ENCODE results near the gene FGFR3.

FGFR3 gene

GRCh38 chr4:1789552-1789951 lies 3.5 kb upstream of the FGFR3 start:
- TF ChIP-seq, protein P1, sequence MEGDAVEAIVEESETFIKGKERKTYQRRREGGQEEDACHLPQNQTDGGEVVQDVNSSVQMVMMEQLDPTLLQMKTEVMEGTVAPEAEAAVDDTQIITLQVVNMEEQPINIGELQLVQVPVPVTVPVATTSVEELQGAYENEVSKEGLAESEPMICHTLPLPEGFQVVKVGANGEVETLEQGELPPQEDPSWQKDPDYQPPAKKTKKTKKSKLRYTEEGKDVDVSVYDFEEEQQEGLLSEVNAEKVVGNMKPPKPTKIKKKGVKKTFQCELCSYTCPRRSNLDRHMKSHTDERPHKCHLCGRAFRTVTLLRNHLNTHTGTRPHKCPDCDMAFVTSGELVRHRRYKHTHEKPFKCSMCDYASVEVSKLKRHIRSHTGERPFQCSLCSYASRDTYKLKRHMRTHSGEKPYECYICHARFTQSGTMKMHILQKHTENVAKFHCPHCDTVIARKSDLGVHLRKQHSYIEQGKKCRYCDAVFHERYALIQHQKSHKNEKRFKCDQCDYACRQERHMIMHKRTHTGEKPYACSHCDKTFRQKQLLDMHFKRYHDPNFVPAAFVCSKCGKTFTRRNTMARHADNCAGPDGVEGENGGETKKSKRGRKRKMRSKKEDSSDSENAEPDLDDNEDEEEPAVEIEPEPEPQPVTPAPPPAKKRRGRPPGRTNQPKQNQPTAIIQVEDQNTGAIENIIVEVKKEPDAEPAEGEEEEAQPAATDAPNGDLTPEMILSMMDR (IDR thresholded peaks at IDR 0.05; ENCODE audit: low read depth, low read length): no peak
- TF ChIP-seq EZH2phosphoT487 (IDR thresholded peaks at IDR 0.05; ENCODE audit: low read depth): no peak
- no peak overlapping the region for H3K9ac ChIP-seq (ENCODE audit: low read length)

DNA sequence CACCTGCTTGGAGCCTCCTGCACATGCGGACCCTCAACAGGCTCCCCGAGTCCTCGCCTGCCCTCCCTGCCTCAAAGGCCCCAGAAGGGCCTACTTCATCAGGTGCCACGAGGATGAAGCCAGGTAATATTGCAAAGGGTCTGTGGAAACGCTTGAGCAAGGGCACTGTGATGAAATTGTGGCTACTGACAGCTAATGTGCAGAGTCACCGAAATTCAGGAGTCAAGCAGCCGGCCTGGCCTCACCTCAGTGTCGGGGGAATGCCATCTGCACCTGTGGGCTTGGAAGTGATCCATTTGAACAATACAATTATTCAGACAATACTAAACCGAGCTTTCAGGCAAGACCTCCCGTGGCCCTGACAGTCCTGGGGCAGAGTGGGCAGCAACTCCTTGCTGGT lies 3.1 kb upstream of the FGFR3 start:
- H3K27me3 ChIP-seq (ENCODE audit: low read depth, low read length): no peaks in the 10 kb centered on the region
- no peaks in the 10 kb centered on the region for H3K4me1 ChIP-seq (ENCODE audit: low read length)
- H3K9ac ChIP-seq (ENCODE audit: low read length): no peak overlapping the region

More at GRCh38 chr4:1789552-1789951, 3.5 kb upstream of the FGFR3 start:
- H3K27me3 ChIP-seq (ENCODE audit: low read depth, low read length): no peaks in the 10 kb centered on the region
- H3K27ac ChIP-seq (ENCODE audit: low read length): no peak overlapping the region
- no peaks in the 10 kb centered on the region for H3K36me3 ChIP-seq (replicated peaks; ENCODE audit: low read depth, low read length)
- H4K20me1 ChIP-seq (ENCODE audit: insufficient read depth, low read length): no peaks in the 10 kb centered on the region
- no peak overlapping the region for H2AFZ ChIP-seq (ENCODE audit: low read depth, low read length)
- H3K79me2 ChIP-seq (ENCODE audit: low read length): no peaks in the 10 kb centered on the region
- no peak overlapping the region for H3K4me3 ChIP-seq (ENCODE audit: low read length)
- no peaks in the 10 kb centered on the region for H3K4me1 ChIP-seq (ENCODE audit: low read length)
- no peak overlapping the region for H3K4me2 ChIP-seq (ENCODE audit: low read length)
- no peaks in the 10 kb centered on the region for H3K9me3 ChIP-seq (ENCODE audit: insufficient read depth, low read length)

DNA sequence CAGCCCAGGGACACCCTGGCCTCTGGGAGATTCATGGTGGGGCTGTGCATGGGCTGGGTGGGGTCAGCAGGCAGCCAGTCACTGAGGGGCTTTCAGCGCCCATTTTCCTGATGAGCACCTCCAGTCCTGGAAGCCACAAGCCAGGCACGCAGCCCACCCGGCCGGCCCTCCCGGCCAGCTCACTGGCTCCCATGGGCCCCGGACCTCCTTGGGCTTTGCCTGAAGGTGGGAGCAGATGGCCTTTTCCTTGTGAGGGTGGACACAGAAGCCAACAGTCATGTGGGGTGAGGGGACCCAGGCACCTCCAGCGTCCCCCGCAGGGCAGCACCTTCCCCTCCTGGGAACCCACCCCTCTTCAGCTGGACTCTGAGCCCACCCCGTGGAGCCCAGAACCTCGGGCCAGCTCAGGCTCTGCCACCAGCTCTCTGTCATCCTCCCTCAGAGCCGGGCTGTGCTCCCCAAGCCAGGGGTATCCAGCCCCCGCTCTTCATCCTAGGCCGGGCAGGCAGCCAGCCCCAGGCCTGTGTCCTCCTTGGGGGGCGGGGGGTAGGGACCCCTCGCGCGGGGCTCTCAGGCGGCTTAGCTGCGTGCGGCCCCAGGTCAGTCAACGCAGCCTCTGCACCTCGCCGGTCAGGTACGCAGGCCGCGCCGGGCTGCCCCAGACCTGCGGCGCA lies 798 bp upstream of the FGFR3 start:
- TF ChIP-seq, protein P1 (IDR thresholded peaks at IDR 0.05; ENCODE audit: low read depth, low read length): no peak
- no peak for TF ChIP-seq EZH2phosphoT487 (IDR thresholded peaks at IDR 0.05; ENCODE audit: low read depth)
- Histone ChIP-seq H3K9me3 (ENCODE audit: insufficient read depth, low read length) (no peaks in the 10 kb centered on the region), H4K20me1 (ENCODE audit: insufficient read depth, low read length) (no peaks in the 10 kb centered on the region), H3K79me2 (ENCODE audit: low read length) (no peaks in the 10 kb centered on the region), H3K9ac (ENCODE audit: low read length) (no peak overlapping the region), H3K4me3 (ENCODE audit: low read length) (no peak overlapping the region), H3K27ac (ENCODE audit: low read length) (no peak overlapping the region), H3K27me3 (ENCODE audit: low read depth, low read length) (no peaks in the 10 kb centered on the region), H3K4me1 (ENCODE audit: low read length) (no peaks in the 10 kb centered on the region), H3K36me3 (replicated peaks; ENCODE audit: low read depth, low read length) (no peaks in the 10 kb centered on the region), H2AFZ (ENCODE audit: low read depth, low read length) (no peak overlapping the region), H3K4me2 (ENCODE audit: low read length) (no peak overlapping the region)

More for the DNA sequence above, 3.1 kb upstream of the FGFR3 start:
- Histone ChIP-seq H4K20me1 (ENCODE audit: insufficient read depth, low read length) (no peaks in the 10 kb centered on the region), H3K36me3 (replicated peaks; ENCODE audit: low read depth, low read length) (no peaks in the 10 kb centered on the region), H3K79me2 (ENCODE audit: low read length) (no peaks in the 10 kb centered on the region), H3K9me3 (ENCODE audit: insufficient read depth, low read length) (no peaks in the 10 kb centered on the region), H3K4me3 (ENCODE audit: low read length) (no peak overlapping the region), H2AFZ (ENCODE audit: low read depth, low read length) (no peak overlapping the region), H3K4me2 (ENCODE audit: low read length) (no peak overlapping the region), H3K27ac (ENCODE audit: low read length) (no peak overlapping the region)
- no peak for TF ChIP-seq EZH2phosphoT487 (IDR thresholded peaks at IDR 0.05; ENCODE audit: low read depth)
- TF ChIP-seq, protein P1 (IDR thresholded peaks at IDR 0.05; ENCODE audit: low read depth, low read length): no peak

DNA sequence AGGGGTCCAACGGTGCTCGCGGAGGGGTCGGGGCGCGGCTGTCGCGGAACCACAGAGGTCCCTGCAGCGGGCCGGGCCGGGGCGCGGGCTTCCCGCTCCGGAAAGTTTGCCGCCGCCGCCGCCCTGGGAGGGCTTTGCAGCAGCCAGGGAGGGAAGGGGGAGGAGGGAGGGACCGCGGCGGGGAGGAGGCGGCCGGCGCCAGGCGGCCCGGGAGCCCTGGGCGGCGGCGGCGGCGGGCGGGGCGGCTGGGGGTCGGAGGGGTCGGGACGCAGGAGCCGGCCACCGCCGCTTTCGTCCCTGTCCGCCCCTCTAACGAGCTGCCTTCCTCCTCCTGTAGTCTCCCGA lies 375 bp downstream of the FGFR3 start:
- no peaks in the 10 kb centered on the region for H3K27me3 ChIP-seq (ENCODE audit: low read depth, low read length)

More for the DNA sequence above, 375 bp downstream of the FGFR3 start:
- Histone ChIP-seq H3K27ac (ENCODE audit: low read length) (no peak overlapping the region), H3K4me1 (ENCODE audit: low read length) (no peaks in the 10 kb centered on the region), H3K4me2 (ENCODE audit: low read length) (no peak overlapping the region), H3K79me2 (ENCODE audit: low read length) (no peaks in the 10 kb centered on the region), H3K9ac (ENCODE audit: low read length) (no peak overlapping the region), H2AFZ (ENCODE audit: low read depth, low read length) (no peak overlapping the region), H3K4me3 (ENCODE audit: low read length) (no peak overlapping the region), H3K36me3 (replicated peaks; ENCODE audit: low read depth, low read length) (no peaks in the 10 kb centered on the region), H4K20me1 (ENCODE audit: insufficient read depth, low read length) (no peaks in the 10 kb centered on the region), H3K9me3 (ENCODE audit: insufficient read depth, low read length) (no peaks in the 10 kb centered on the region)
- no peak for TF ChIP-seq EZH2phosphoT487 (IDR thresholded peaks at IDR 0.05; ENCODE audit: low read depth)
- TF ChIP-seq, protein P1 (IDR thresholded peaks at IDR 0.05; ENCODE audit: low read depth, low read length): no peak
